NAMALWA (cell line): ENCODE results near the gene STMP1.

Source experiments
- DNase-seq: peaks from one replicate; pipeline ENCODE4 v3.0.0-alpha.2; 2015; ENCODE audit warnings: low spot score

Gene STMP1

DNA sequence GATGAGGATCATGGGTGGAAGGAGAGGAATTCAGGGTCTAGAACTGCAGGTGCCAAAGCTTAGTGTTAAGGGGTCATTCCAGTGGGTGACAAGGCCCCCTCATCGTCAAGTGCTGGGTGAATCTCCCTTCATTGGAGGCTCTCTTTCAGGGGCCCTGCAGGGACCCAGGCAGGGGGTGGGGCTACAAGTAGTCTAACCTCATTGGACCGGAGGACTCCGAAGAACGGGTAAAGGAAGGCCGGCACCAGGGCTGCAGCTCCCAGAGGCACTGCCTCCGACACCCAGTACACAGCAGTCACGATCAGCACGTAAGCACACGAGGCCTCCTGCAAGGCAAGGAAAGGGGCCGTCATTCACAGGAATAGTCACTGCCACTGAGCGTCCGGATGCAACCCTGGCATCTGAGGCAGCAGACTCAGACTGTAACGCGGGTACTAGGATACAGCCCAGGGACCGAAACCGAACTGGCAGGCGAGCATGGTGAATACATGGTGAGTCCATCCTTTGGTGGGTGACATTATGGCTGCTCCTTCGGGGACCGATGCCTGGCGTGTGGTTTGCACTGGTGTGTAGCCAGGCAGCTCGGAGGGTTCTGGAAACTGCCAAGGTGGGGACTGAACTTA, 59.0 kb downstream of the STMP1 start:
- no peak for DNase-seq

DNA sequence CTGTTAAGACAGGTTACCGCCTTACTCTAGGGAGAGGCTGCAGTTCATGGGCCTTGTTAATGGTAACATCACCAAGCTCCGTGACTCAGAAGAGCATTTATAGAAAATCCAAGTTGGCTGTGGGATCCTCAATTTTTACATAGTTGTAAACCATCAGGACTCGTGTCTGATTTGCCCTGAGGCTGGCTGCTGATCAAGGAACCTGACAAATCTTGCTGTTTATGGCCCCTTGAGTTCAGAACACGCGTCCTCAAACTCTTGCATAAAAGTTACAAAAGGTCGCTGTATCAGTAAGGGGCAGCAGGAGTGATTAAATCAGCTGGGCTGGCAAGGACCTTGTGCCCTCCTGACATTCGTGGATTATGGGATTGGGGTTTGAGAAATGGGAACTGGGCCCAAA, 61.1 kb downstream of the STMP1 start:
- DNase-seq, result no peak
